ENCODE data around the gene SNCAIP.

Gene SNCAIP

DNA sequence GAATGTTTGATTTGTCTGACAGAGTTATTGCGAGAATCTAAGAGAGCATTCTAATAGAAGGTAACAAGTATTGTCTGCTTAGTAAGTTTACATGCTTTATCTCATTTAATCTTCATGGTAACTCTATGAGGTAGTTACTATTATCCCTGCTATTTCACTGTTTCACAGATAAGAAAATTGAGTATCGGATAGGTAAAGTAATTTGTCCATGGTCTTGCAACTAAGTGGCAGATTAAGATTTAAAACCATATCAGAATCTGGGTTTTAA, 118.2 kb downstream of the SNCAIP start:
- no peak for DNase-seq

DNA sequence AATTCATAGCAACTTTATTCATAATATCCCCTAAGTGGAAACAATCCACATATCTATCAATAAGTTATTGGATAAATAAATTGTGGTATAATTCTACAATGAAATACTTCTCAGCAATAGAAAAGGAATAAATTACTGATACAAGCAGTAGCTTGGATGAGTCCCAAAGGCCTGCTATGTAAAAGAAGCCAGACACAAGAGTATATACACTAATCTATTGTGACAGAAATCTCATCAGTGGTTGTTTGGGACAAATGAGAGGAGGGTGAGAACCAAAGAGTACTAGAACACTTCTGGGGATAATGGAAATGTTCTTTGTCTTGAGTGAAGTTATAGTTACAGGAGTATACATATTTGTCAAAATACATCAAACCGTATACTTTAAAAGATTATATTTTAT, 119.3 kb downstream of the SNCAIP start:
- DNase-seq: no peak

DNA sequence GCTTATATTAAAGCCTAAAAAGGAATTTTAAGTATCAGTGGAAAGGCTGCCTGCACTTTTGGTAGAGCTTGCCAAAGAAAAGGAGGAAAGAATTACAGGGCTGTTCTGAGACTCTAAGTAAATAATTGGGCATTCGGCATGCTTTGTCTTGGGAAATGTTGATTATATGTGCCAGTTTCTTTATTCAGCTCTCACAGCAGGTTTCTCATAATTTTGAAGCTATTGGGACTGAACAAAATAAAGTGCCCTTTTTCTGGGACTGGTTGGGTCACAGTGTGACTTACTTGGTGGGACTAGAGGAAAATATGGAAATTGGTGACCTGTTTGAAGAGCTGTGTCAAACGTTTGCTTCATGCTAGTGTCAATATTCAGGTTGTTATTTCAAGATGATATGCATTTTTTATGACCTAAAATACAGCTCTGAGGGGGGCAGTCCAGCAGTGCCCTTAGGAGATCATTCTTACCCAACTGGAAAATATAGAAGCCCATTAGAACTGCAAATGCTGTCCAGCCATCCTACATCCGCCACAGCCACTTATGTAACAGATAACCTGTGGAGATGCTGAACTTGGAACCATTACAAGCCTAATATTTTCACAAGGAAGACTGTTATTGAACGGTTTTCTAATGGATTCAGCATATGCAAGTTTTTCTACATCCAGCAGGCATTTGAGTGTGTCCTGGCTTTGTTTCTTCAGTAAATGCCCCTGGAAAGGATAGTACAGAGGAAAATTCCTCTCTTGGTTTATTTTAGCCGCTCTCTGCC, 122.4 kb downstream of the SNCAIP start:
- DNase-seq: no peak

DNA sequence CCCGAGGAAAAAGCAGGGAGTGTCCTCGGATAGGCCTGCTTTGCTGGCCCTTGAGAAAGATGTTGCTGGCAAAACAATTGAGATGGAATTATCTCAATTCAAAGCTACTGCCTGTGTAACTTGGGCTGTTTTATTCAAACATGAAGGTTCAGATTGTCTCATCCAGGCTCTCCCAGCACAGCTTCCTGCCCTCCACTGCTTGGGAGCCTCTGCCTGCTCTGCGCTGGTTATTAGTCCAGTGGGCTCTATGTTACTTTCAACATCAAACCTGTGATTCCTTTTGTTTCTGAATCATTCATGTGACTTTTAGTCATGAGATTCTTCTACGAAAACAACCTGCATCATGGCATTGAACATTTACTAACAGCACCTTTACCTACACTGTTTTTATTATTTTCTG, 123.2 kb downstream of the SNCAIP start:
- DNase-seq: no peak

DNA sequence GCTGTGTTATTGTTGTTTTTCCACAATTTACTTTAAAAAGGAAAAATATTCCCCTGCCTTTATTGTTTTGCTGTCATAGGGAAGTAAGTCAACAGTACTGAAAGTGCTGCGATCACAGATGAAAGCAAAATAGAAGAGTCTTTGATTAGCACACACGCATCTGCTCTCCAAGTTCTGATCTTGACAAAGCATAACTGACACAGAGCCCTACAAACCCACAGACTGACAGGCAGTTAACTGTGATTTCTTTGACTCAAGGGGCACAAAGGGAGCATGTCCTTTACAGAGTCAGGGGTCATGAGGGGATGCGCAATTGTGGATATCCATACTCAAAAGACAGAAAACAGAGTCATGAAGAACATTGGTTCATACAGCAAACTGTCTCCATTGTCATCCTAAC, 123.7 kb downstream of the SNCAIP start:
- DNase-seq: no peak

DNA sequence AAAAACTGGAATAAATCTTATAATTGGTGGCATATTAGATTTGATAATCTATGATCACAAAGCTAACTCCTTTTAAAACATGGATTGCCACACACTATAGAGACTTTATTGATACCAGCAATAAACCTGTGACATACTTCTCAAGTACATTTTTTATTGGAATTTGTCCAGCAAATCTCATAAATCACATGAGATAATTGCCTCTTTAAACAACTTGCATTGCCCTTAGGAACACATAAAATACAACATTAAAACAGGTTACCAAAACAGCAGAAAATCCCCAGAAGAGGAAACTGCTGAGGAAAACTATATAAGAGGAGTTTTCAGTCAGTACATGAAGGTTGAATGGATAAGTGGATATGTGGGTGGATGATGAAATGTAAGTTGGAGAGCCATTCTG, 124.6 kb downstream of the SNCAIP start:
- no peak for DNase-seq

DNA sequence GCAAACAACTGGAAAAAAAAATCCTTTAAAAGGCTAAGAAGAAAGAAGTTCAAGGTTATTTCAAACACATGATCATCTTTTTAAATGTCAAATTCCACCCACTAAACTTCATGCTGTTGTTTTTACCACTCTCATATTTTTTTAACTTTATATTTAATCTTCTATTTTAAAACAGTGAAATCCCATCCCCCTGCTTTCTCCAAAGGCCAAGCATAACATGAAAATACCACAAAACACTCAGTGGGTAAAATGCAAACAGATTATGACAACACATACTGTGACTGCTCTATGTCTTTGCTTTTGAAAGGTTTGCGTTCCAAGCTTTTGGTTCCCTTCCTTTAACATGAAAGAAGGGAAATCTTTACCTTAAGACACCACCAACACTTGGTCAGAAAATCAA, 127.6 kb downstream of the SNCAIP start:
- no peak for DNase-seq

DNA sequence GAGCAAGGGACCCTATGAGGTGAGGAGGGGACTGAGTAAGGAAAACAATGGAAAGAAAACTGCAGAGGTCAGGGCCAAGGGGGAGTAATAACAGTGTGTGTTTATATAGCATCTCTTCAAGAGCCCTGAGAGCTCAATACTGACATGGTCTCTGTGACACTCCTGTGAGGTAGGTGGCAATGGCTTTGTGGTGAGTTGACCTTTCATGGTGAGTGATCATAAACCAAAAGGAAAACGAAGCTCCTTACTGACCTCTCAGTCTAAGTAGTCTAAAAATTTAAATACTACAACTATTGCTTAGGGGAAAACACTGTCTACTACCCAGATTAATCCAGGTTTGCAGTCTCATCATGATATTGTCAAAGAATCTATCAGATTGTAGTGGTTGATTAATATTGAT, 130.9 kb downstream of the SNCAIP start:
- DNase-seq: no peak

DNA sequence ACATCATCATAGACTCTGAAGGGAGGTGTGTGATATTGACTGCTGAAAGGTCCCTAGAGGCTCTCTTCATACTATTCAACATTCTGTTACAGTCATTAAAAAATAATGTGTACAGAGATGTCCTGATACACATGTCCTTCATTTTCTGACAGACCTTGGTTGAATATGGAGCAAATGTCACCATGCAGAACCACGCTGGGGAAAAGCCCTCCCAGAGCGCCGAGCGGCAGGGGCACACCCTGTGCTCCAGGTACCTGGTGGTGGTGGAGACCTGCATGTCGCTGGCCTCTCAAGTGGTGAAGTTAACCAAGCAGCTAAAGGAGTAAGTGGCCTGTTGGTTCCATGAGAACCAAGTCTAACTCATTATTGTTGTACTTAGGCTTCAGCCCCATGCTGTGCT, 132.4 kb downstream of the SNCAIP start:
- no peak for DNase-seq

DNA sequence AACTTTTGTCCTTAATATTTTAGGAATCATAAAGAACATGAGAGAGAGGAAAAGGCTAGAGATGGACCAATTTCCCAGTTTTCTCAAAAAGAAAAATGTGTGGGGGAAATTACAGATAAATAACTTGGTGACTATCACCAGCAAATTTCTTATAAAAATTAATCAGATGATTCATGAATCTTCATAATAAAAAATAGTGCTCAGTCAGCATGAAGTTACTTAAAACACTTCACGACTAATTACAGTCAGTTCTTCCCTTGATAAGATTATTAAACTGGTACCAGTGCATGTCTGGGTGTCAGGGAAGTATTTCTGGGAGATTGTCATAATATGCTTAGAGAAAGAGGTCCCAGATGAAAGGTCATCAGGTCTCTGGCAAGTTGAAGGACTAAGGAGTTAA, 133.0 kb downstream of the SNCAIP start:
- DNase-seq: no peak

DNA sequence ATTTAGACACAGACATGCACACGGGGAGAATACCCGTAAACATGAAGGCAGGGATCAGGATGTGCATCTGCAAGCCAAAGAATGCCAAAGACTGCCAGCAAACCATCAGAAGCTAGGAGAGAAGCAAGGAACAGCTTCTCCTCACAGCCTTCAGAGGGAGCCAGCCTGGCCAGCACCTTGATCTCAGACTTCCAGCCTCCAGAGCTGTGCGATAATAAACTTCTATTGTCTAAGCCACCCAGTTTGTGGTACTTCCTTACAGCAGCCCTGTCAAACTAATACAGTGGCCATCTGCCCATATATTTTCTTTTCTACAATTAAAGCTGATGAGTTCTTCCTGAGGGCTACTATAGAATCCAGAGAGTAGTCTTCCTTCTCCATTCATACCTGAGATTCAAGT, 135.0 kb downstream of the SNCAIP start:
- DNase-seq: no peak

DNA sequence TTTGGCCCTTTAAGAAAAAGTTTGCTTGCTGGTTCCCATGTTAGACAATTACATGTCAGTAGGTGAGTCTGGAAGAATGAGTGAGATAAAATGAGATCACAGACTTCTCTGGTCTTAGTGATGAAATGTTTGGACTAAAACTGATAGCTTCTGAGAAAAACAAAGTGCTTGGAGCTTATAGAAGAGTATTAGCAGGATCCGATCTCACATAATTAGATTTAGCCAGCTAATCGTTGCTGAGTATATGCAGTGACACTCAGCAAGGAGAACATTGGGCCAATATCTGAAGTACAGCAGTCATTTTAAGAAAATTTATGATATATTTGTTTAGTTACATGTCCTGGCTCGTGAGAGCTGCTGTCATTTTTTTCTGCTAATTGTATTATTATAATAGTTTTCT, 135.8 kb downstream of the SNCAIP start:
- peak; percentile 28 for DNase-seq

DNA sequence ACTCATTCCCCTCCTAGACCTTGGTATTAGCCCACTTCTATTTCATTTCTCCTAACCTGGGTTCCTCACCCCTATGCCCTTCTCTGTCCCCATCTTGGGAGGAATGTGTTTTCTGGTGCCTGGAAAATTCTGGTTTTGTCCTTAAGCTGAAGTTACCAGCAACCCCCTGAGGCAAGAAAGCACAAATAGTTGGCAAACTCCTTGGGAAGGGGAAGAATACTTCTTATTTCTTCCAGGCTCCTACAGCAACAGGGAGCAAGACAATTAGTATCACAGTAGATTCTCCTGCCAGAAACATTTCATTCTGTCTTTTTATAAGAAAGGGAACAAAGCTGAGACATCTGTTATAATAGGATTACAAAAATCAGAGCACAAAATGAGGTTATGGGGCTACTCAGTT, 142.5 kb downstream of the SNCAIP start:
- DNase-seq: no peak

DNA sequence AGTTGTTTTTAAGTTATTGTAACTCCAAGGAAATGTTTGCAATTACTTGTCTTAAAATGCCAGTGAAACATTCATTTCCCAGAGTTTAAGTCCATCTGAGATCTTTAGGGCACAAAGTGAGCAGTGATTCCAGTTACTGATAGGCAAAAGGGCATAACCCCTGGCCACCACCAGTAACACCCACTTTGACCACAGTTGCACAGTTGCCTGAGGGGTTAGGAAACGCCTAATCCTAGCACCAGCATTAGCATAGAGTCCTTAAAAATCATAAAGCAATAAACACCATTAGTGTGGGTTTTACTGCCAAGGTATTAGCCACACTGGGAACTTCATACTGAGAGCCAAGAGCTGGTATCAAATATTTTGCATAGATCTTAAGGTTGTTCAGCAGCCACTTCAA, 143.9 kb downstream of the SNCAIP start:
- no peak for DNase-seq

DNA sequence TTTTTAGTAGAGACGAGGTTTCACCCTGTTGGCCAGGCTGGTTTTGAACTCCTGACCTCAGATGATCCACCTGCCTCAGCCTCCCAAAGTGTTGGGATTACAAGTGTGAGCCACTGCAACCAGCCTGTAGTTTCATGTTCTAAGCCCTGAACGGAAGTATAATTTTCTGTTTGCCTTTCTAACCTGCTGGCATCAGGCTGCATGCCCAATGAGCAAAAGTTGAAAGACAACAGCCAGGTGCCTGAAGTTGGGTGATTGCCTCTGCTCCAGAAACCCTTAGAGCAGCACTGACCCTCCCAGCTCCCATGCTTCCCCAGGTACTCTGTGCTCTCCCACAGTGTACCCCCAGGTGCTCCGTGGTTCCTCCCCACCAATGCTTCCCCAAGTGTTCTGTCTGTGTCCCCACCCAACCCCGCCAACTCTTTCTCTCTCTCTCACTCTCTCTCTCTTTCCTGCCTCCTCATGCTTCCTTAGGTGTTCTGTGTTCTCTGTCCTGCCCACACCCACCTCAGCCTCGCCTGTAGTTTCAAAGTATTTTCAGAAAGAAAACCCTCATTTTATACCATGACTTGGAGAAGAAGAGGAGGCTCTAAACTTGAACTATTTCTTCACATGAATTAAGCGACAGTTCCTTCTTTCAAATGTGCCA, 145.3 kb downstream of the SNCAIP start:
- no peak for DNase-seq

DNA sequence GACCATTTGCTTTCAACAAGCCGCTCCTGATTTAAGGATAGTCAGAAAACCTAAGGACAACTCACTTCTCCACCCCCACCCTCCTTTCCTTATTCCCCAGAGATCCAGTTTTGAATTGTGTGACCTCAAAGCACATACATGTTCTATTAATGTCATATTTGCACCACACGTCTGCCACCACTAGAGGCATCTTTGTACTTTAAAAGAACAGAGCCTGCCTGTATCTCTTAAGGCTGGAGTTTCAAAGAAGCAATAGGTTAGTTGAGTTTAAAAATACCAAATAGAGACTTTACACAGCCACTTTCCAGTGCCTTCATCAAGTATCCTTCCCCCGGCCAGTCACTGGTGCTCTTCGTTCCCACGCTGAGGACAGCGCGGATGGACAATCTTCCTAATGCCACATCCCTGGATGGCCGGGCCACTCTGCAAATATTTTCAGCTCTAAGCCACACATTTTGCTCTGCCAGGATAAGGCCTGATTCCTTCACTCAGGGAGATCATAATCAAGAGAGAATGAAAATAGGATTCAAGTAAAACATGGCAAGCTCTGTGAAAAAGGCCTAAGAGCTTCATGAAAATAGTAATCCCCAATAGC, 146.3 kb downstream of the SNCAIP start:
- no peak for DNase-seq

DNA sequence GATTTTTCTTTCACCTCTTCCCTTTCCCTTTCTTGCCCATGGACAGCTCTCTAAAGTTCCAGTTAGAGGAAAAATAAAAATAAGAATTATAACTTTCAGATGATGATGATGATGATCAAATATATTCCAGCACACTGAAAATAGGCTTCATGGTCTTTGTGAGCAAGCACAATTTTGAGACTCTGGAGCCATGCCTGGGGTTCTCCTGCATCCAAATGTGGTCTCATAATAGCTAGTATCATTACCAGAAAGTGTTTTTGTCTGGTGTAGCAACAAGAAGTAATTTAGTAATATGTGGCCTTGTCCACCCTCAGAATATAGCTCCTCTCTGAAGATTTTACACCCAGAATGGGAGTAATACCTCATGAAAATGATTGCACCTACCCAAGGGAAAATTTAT, 150.4 kb downstream of the SNCAIP start:
- DNase-seq: no peak

DNA sequence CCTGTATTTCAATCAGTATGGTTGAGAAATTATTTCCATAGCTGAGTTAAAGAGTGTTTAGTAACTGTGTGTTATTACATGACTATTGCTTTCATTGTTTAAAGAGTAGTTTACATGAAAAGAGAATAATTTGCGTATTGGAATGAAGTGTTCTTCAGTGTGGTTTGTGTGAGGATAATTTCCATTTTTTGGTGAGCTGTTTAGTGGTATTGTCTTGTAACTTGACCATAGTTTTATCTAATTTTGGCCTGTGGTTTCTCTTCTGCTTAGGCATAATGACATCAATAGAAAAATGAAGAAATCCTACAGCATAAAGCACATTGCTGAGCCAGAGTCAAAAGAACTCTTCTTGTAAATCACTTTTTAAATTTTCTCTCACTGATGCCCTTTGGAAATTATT, 151.2 kb downstream of the SNCAIP start:
- no peak for DNase-seq

DNA sequence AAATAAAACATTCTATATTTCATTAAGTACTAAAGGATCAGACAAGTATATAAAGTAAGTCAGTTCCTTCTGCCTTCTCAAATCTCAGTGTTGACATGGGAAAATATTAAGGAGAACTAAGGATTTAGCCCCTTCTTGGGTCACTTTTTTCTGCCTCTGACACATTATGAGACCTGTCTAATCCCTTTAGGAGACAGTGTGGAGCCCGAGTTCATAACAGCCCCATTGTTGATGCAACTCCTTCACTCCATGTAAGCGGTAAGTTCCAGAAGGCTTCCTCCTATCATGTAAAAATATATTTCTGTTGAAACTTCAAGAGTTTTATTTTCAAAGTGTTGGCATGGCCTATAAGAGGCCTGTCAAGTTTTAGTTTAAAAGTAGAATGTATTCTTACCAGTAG, 152.2 kb downstream of the SNCAIP start:
- DNase-seq: no peak

DNA sequence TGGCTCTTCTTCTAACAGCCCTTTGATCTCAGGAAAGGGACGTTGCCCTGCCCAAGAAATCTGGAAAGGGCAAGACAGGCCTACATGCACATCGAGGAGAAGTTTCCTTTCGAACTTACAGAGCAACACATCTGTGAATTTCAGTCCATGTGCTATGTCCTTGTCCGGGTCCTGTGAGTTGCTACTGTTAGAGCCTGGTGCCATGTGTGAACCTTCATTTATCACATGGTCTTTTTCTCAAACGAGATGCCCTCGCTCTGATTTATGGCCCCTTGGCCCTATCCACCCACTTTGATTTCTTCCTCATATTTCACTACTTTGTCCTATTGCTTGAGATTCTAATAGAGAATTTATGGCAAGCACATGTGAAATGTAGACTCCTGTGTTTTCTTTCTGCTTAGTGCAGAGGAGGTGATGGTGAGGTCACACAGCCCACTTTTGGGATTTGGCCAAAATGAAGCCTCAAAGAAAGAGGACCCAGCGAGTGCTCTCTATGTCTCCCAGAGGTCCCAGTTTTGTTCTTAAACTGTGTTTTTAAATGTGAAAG, 153.1 kb downstream of the SNCAIP start:
- no peak for DNase-seq

DNA sequence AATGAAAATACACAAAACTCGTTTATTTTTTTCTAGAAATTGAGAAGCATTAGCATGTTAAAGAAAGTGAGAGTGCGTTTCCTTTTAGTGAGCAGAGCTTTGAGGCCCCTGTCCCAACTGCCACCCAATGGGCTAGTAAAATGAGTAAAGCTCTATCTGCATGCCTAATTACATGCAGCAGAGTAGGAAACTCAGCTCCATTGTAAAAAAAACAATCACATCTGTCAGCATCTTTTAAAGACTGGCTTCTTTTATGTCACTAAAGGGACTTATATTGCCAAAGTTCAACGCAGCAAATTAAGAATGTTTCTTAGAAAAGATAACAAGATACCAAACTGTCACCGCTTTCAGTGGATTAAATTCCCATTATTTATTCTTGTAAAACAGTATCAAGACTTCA, 154.0 kb downstream of the SNCAIP start:
- DNase-seq: no peak

DNA sequence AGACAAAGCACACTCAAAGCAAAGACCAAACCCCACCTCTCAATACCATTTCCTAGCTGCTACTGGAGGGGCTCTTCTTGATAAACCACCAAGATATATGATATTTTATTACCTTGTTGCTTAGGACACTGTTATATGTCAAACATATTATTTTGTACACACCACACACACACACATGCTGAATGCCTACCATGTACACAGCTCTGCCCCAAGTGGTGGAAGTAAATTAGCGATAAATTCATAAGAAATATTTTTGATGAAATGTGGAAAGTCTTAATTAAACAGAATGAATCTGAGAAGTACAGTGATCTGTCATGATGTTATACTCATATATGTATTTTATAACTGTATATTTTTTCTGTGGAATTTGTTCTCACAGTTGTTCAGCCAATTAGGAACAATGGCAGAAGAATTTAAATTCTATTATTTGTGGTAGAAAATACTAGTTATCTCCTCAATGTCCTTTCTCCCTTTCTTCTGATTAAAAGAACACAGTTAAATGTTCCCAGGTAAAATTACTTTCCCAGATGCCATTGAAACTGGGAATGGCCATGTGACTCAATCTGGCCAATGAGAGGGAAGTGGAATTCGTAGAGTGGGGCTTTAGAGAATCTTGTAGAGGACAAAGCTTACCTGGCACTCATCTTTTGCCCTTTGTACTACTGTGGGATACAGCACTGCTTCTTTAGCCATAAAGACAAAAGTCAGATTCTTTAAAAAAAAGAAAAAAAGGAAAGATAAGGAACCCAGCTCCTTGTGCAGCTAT, 156.5 kb downstream of the SNCAIP start:
- no peak for DNase-seq

DNA sequence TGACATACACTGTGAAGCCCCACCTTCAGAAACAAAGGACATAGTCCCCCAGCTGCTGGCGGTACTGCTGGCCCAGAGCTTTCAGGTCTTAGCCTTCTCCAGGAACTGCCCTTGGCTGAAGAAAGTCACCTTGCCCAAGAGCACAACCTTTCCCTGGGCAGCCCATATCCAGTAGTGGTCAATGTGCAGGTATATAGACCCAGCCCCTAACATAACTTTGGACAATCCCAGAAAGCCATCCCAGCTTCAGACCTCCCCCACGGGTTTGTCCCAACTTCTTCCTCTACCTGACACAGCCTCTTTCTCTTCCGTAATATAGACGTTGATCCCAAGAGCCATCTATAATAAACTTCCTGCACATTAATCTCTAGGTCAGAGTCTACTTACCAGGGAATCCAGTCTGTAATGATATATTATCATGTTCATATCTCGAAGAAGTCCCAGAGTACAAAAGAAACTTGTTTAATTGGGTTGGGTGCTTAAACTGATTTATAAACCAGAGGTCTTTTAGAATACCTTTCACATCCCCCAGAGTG, 157.4 kb downstream of the SNCAIP start:
- DNase-seq: no peak

DNA sequence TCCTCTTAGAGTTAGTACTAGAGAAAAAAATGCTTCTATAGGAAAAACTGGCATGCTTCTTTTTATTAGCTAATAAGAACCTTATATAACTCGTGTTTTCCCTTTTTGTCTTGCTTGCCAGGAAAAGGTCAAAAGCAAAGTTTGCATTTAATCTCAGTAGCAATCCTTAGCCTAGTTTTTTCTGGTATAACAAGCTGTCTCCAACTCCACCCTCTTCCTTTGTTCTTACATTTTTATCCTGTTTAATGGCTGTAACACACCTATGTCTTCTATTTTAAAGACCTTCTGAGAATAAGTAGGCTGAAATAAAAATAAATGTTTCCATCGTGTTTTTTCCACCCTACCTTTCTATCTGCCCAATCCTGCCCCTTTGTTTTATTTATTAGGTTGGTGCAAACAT, 158.3 kb downstream of the SNCAIP start:
- DNase-seq: no peak

Measured in NCI-H1105 (cell line).